Skin of body (tissue), 2 donors: ENCODE measurements around the gene PCNX1. TPM values are rescaled to one million over a fixed set of nuclear protein-coding genes. Genes with fewer than 3 reads are reported as not detected.
"Not testable (repeated sequence)": the region's sequence is repeated elsewhere in the genome, so short reads cannot be mapped to it uniquely, and the experiment has no call there.

ENCODE experiments used
- DNase-seq: peaks from one replicate; lab custom pipeline; 2025; lab: John Stamatoyannopoulos, UW
- total RNA-seq: library from RNA; depleted of rRNA; stranded (reverse); fragments of >200 nt; gene quantifications from one replicate; pipeline ENCODE4 v1.2.3, GENCODE V29; 2014

The PCNX1 gene
- total RNA-seq, result 79.1 TPM

DNA sequence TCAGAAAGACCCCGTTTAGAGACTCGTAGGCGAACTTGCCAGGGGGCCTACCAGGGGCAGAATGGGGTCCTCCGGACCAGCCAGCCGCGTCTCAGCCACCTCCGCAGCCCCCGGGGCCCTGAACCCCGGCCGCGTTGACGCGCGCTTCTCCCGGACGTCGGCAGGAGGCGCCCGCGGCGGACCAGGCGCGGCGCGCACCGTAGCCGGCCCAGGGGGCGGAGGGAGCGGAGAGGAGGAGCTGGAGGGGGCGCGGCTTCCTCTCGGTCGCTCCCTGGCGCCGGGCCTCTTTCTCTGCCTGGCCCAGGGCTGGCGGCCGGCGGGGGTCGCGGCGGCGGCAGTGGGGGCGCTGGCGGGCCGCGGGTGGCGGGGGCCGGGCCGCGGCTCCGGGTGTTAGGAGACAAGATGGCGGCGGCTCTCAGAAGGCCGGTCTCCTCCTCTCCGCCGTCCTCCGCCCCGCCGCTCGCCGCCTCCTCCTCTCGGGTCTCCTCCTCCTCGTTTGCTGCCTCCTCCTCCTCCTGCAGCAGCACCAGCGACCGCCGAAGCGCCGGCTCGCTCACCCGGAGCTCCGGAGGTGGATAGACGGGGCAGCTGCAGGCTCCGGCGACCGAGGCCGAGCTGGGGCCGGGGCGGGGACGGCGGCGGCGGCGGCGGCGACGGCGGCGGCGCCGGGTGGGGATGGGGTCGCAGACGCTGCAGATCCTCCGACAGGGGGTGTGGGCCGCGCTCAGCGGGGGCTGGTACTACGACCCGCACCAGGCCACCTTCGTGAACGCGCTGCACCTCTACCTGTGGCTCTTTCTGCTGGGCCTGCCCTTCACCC is at the start of gene PCNX1:
PCNX1 (plus strand) TSS at position 284 of the 820 bp plus-strand sequence; CDS start at position 676, 392 bp downstream.
- peak; percentile 76 for DNase-seq

DNA sequence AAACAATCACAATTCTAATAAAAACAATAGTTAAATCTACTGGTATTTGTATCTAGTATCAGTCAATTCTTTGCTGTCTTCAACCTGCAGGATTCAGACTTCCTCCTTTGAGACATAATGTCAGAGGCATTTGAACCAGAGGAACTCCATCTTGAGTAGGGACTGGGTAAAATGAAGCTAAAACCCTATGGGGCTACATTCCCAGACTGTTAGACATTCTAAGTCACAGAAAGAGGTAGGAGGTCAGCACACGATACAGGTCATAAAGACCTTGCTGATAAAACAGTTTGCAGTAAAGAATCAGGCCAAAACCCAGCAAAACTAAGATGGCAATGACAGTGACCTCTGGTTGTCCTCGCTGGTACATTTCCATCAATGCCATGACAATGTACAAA is 49.8 kb upstream of the PCNX1 start:
- no peak for DNase-seq

DNA sequence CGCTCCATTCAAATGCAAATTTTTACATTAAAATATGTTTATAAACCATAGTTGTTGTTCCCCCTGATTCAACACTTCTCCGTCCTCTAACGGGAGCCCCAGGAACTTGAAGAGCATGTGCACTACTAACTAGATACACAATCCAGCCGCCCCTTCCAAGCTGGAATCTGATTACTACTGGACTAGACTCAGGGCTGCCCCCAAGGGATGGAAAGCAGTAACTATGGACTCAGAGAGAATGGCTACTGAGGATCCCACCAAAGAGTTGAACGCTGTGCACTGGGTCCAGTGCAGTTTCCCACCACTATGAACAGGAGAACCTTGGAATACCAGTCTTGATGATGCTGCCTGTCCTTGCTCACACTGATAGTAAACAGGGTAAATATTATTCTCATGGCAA is 48.6 kb upstream of the PCNX1 start:
- DNase-seq, result no peak

DNA sequence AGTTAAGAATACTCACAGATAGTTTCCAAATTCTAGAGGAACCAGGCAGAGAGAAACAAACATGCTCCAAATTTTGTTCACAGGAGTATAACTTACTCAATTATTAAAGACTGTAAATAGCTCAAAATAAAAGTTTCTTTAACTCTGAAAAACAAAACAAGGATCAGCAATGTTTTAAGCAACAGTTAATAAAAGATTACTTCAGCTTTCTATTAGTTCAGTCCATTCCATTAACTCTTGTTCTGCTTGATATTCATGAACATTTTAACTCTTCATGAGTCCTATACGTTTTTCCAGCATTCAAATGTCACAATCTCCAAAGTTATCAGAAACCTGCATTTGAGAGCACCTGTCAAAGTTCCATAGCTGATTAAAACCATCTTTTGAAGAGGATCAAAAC is 40.3 kb upstream of the PCNX1 start:
- not testable (repeated sequence) for DNase-seq

DNA sequence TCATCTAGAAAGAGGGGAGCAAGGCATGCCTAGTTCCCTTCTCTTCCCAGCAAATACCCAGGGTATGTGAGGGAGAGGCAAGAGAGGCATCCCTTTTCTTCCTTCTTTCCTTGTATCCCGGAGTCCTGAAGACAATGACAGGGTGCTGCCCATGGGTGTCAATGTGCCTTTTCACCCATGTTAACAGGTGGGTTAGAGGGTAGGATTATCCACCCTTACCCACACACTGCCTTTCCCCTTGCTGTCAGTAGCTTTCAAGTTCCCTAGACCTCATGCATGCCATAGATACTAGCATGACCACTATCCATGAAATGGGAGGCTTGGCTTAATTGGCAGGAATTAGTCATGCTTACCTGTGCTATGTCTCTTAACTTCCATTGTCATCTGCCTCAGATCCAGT is 36.3 kb upstream of the PCNX1 start:
- DNase-seq, result no peak

DNA sequence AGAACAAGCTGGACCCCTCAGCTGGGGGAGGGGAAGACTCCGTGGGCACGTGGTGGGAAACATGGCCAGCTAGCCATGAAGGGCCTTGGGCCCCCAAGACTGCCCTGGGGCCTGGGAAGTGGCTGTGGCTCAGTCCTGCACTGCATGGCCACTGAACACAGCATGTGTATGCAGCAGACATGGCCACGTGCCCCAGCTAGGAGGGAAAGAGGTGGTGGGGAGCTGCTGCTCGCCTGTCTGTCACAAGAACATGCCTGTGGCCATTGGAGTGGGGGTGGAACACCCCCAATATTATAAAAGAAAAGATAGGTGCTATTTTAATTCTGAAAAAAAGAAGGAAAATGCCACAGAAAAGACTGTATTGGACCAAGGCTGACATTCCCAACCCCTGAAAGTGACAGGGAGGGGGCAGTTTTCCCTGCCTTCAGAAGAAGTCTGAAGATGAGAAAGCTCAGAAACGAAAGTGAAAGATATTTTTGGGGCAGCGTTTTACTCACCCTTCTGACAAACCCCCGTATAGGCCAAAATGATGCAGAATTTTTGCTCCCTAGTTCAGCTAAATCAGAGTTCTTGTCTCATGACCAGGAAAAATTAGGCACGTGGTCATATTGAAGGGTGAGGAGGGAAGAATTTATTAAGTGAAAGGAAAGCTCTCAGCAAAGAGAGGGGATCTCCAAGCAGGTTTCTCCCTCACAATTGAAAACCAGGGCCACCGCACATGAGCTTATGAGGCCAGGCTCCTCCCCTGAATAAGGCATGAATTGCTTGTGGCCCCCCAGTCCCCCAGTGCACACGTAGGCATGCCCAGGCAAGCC is 35.2 kb upstream of the PCNX1 start:
- DNase-seq, result no peak

DNA sequence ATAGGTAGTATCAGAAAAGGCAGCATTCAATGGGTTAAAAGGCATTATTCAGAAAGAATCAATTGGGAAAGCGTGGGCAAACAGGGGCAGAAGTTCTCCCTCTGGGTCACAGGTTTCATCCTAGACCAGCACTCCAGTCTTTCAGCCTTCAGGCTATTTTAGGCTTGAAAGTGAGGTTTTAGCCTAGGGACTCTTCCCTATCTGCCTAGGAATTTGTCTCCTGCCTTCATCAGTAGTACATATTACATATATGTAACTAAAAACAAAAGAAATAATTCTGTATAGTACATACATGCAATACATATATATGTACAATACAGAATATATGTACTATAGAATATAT is 34.6 kb upstream of the PCNX1 start:
- DNase-seq, result no peak

DNA sequence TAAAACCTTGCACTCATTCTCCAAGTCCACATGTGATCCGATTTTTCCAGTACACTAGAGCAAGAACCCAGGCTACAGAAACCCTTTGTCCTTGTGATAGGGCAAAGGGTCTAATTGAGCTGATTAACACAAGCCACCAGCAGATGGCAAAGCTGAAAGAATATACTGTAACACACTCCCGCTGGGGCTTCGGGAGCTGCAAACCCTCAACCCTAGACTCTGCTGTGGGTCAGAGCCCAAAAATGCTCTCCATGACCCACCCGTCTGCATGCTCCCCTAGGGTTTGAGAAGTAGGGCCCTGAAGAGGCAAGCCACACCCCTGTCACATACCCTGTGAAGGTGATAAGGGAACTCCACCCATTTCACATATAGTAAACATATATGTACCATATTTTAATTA is 33.6 kb upstream of the PCNX1 start:
- no peak for DNase-seq

DNA sequence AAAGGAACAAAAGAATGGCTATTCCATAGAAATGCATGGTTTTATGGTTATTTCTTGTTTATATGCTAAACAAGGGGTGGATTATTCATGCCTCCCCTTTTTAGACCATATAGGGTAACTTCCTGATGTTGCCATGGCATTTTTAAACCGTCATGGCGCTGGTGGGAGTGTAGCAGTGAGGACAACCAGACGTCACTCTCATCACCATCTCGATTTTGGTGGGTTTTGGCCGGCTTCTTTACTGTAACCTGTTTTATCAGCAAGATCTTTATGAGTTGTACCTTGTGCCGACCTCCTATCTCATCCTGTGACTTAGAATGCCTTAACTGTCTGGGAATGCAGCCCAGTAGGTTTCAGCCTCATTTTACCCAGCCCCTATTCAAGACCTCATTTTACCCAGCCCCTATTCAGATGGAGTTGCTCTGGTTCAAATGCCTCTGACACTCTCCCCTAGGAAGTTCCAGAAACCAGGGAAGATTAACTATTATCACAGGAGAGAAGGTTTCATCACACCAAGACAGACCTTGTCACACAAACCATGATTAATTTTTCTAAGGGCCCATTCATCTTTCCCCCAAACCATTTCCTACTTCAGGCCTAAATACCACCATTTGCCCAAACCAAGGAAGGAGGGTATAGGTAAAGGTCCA is 31.3 kb upstream of the PCNX1 start:
- not testable (repeated sequence) for DNase-seq

DNA sequence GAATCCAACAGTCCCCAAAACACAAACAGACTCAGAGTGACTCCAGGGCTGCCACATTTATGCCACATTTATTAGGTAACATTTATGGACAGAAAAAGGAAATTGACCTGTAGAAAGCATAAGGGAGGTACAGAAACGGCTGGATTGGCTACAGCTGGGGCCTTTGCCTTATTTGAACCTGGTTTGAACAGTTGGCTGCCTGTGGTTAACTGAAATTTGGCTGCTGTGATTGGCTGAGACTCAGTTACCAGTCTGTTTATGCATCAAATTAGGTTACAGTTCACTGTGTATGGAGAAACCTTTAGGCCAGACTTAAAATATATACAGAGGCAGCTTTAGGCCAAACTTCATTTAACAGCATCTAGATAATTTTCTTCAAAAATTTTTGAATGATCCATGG is 27.8 kb upstream of the PCNX1 start:
- no peak for DNase-seq

DNA sequence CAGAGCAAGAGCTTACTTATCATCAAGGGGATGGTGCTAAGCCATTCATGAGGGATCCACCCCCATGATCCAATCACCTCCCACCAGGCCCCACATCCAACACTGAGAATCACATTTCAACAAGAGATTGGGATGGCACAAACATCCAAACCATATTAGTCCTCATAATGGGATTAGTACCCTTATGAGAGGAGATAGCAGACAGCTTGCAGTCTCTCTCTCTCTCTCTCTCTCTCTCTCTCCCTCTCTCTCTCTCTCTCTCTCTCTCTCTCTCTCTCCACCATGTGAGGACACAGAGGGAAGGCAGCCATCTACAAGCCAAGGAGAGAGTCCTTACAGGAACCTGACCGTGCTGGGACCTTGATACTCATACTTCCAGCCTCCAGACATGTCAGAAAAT is 26.4 kb upstream of the PCNX1 start:
- DNase-seq, result not testable (repeated sequence)

DNA sequence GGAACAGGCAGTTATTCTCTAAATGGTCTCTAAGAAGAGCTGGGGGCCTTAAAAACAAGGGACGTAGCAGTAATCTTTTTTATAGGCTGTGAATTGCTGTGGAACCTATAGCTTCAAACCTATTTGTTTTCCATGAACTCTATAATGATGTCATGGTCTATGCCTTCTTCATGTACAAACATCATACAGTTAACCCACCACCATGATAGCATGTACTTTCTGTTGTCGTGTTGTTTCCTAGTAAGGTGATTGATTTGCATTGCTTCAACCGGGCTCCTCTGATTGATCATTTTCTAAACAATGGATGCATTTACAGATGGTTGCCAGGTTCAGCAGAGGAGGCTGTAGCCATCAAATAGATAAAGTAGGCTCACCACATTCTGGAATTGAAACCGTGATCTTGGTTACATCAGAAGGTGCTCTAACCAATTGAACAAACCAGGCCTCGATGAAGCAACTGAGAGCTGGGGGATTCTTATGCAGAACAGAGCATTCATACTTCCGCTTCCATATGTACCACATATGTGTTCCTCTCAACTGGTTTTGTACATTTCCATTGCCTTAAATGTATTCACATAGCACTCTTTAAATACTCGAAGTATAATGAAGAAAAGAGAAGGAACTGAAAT is 25.6 kb upstream of the PCNX1 start:
- DNase-seq, result peak; percentile 21

DNA sequence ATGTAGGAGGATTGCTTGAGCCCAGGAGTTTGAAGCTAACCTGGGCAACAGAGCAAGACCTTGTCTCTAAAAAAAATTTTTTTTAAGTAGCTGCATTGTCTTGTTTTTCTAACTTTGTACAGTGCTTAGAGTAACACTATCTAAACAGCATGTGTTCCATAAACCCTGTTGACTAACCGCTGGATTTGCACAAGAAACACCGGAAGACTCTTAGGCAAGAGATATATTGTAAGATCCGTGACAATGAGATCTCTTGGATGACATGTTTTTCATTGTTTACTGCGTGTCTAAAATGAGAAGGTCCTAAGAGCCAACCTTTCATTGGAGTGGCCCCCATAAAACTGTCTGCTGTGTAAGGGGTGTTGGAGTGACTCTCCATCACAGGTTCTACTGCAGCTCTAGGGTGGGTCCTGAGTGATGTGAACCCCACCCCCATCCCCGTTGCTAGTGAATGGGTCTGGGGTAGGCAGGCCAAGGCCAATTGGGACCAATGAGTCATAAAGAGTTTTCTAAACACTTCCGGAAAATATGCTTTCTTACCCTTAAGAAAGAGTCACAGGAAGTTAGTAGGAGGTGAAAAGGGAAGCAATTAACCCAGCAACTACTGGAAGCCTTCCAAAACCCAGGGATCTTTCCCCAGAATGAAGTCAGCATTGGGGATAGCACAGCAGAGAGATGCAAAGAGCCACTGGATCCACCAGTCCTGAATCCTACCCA is 24.3 kb upstream of the PCNX1 start:
- no peak for DNase-seq

DNA sequence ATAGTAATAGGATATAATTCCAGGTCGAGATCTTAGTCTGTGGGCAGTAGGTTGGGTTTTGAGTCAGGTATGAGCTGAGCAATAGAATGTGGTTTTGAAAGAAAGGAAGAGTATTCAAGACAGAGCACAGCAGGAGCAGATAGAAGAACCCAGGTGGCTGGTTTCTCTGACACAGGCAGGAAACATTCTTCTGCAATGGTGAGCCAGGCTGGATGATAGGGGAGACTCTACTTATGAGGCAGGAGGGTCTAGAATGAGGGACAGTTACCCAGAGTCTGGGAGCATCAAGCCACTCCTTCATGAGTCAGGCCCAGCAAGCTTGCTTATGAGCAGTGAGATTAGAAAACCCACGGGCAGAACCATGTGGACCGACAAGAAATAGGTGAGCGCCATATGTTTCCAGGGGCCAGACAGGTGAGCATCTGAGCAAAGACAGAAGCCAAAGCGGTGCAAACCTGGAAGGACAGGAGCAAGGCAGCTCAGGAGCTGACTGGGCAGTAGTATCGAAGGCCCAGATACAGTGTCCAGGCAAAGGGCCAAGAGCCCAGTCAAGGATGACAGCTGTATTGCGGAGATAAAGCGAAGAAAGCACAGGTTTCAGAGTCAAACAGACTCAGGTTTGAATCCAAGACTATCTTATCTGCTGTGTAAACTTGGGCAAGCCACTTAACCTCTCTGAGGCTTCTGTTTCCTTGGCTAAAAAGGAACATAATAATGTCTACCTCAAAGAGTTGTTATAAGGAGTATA is 22.5 kb upstream of the PCNX1 start:
- no peak for DNase-seq

DNA sequence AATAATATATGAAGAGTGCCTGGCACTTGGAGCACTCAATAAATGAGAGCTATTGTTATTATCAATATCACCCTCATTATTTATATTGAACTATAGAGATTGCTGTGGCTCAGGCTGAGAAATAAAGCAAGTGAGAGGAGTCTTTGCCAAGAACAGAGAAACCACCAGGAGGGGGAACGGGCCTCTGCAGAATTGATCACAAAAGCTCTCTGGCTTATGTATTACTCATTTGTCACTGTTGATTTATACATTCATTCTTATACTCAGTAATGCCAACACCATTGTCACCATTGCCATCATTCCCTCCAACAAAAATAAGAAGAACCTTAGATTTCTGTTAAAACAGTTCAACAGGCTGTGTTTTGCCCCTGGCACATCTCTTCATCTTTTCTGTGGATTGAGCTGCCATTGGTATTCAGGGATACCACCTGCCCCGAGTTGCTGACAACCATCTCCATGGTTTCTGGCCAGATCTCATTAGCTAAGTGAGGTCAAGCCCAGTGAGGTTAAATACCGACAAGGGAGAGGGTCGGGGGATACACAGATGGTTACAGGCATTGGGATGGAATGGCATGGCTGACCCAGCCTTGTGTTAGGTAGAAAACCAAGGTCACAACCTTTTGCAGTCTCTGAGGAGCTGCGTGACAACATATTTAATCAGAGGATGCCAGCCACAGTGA is 21.8 kb upstream of the PCNX1 start:
- no peak for DNase-seq

DNA sequence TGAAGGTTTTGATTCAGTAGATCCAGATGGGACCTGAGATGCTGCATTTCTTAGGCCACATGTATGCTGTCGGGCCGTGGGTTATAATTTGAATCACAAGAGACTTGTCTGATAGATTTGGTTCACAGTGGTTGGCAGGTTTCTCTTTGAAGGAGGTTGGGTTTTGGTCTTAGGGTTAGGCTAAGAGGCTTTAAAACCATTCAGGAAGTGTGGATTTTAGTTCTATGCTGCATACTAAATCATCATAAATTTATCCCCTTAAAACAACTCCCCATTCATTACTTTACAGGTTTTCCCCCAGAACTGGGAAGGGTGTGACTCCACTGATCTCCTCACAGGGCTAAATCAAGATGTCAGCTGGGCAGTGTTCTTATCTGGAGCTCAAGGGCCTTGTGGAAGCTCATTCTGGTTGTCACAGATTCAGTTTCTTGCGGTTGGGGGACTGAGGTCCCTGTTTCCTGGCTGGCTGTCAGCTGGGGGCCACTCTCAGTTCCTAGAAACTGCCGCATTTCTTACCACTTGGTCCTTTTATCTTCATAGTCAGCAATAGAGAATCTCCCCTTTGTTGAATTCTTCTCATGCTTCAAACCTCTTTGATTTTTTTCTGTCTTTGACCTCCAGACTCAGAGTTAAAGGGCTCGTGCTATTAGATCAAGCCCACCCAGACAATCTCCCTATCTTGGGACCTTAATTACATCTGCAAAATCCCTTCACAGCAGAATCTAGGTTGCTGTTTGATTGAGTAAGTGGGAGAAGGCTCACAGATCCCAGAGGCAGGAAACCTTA is 20.6 kb upstream of the PCNX1 start:
- no peak for DNase-seq

DNA sequence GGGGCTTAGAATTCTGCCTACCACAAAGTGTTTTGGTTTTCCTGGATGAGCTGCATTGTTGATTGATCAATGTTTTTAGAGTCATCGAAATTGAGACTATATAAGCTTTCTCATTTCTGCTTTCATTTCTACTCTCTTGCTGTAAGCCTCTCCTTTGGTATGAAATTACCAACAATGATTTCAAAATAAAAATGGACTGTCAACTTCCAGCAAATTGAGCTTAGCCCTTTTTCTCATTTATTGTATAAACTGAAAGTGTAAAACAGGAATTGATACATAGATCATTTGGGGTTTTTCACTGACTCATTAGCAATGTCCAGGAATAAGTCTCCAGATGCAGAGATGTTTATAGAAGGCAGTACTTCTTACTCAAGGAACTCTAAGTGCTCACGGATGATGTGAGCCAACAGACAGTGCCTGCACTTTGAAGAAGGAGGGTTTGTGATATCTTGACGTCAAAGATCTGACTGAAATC is 20.0 kb upstream of the PCNX1 start:
- DNase-seq, result no peak

DNA sequence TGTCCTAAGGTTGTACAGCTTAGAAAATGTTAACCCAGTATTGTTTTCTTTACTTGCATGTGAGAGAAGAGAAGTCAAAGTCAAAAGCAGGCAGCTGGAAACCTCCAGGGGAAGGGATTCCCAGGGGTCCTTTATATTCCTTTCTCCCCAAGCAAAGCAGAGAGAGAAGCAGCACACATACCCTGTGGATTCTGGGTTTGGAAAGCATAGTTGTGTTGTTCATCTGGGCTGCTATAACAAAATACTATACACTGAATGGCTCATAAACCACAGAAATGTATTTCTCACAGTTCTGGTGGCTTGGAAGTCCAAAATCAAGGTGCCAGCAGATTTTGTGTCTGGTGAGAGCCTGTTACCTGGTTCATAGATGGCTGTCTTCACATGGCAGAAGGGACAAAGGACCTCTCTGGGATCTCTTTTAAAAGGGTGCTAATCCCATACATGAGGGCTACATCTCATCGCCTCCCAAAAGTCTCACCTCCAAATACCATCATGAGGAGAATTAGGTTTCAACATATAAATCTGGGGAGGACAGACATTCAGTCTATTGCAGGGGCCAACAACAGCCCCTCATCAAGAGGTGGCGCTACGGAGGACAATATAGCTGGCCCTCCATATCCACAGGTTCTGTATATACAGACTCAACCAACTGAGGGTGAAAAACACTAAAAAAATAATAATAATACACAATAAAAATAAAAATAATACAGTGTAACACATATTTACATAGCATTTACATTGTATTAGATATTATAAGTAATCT is 19.3 kb upstream of the PCNX1 start:
- DNase-seq, result no peak
